OCI-LY7 (cell line): ENCODE data around the gene LAMTOR2. TPM values are rescaled to one million over a fixed set of nuclear protein-coding genes. Genes with fewer than 3 reads are reported as not detected.

Experiments
- BruUV-seq: library from RNA; stranded (reverse); fragments of 400-500 nt; replicated peaks from 2 replicates; lab custom pipeline; 2021; lab: Mats Ljungman, UMichigan
- CTCF ChIA-PET: fragments of 300-600 bp; sonication (Branson Sonifier 250); formaldehyde crosslinking; loops from one replicate; lab custom pipeline; 2022; ENCODE audit warnings: antibody characterized with exemption; ENCODE audit not compliant: unreplicated experiment; lab: Charles Lee
- POLR2A ChIA-PET: fragments of 300-600 bp; sonication (Branson Sonifier 250); formaldehyde crosslinking; loops from one replicate; lab custom pipeline; 2022; ENCODE audit warnings: antibody characterized with exemption; lab: Charles Lee
- DNase-seq: peaks from one replicate; pipeline ENCODE4 v3.0.0-alpha.2; 2015; ENCODE audit warnings: low spot score
- H2AFZ ChIP-seq: fragments of 200-600 bp; sonication (generic), shearing (Covaris generic); 2 replicates; pipeline ENCODE4 v1.6.1; 2014; ENCODE audit warnings: mild to moderate bottlenecking, antibody characterized with exemption, low read length, moderate library complexity
- H3K27ac ChIP-seq: fragments of 200-600 bp; sonication (generic); 2 replicates; pipeline ENCODE4 v1.5.1; 2014; ENCODE audit warnings: mixed run types, low read depth, mild to moderate bottlenecking, moderate library complexity, low read length, inconsistent platforms; ENCODE audit not compliant: poor library complexity, severe bottlenecking
- H3K36me3 ChIP-seq: fragments of 200-600 bp; sonication (generic); 2 replicates; pipeline ENCODE4 v1.6.1; 2014; ENCODE audit warnings: mild to moderate bottlenecking, antibody characterized with exemption, low read length, moderate library complexity, mixed read lengths; ENCODE audit not compliant: insufficient read depth
- H3K4me1 ChIP-seq: fragments of 200-600 bp; sonication (generic); 2 replicates; pipeline ENCODE4 v1.5.1; 2014; ENCODE audit warnings: mild to moderate bottlenecking, low read length; ENCODE audit not compliant: insufficient read depth, poor library complexity, severe bottlenecking
- H3K4me2 ChIP-seq: fragments of 200-600 bp; sonication (generic); 2 replicates; pipeline ENCODE4 v1.6.1; 2014; ENCODE audit warnings: mild to moderate bottlenecking, low read length
- H3K4me3 ChIP-seq: fragments of 200-600 bp; sonication (generic); 2 replicates; pipeline ENCODE4 v1.5.1; 2014; ENCODE audit warnings: mild to moderate bottlenecking, low read depth, low read length; ENCODE audit not compliant: poor library complexity, severe bottlenecking
- H3K79me2 ChIP-seq: fragments of 200-600 bp; sonication (generic); 2 replicates; pipeline ENCODE4 v1.6.1; 2016; ENCODE audit warnings: low read depth, mild to moderate bottlenecking, low read length, moderate library complexity, mixed read lengths; ENCODE audit not compliant: insufficient read depth
- H3K9me2 ChIP-seq: fragments of 200-600 bp; sonication (generic); 2 replicates; pipeline ENCODE4 v1.6.1; 2016; ENCODE audit warnings: mild to moderate bottlenecking, low read length, mixed read lengths; ENCODE audit not compliant: insufficient read depth
- H3K9me3 ChIP-seq: fragments of 200-600 bp; sonication (generic); 2 replicates; pipeline ENCODE4 v1.6.1; 2014; ENCODE audit warnings: mild to moderate bottlenecking, mixed run types, low read length, mixed read lengths
- H4K20me1 ChIP-seq: fragments of 200-600 bp; sonication (generic); 2 replicates; pipeline ENCODE4 v1.6.1; 2014; ENCODE audit warnings: mild to moderate bottlenecking, antibody characterized with exemption, low read length, moderate library complexity, mixed read lengths; ENCODE audit not compliant: insufficient read depth
- CTCF ChIP-seq: fragments of 200-600 bp; sonication (generic); conservative IDR thresholded peaks from 2 replicates; pipeline ENCODE4 v1.5.1; 2014; ENCODE audit warnings: mild to moderate bottlenecking, antibody characterized with exemption, low read length, moderate library complexity, mixed read lengths
- EZH2phosphoT487 ChIP-seq: fragments of 200-600 bp; sonication (generic); IDR thresholded peaks from 2 replicates; pipeline ENCODE4 v1.6.1; 2018; ENCODE audit warnings: low read depth, borderline replicate concordance, mild to moderate bottlenecking, mixed run types, antibody characterized with exemption, low read length, moderate library complexity, mixed read lengths
- intact Hi-C: fragments of 100-400 bp; cut with micrococcal nuclease; formaldehyde crosslinking; loops from one replicate; pipeline ENCODE4 v1.10.0; 2022; ENCODE audit not compliant: unreplicated experiment
- total RNA-seq, 2 experiments: library from RNA; depleted of rRNA in 1 of 2; stranded (reverse); fragments of >200 nt in 1 of 2; shearing (Covaris generic) in 1 of 2; gene quantifications; 2 replicates each; pipeline ENCODE4 v1.2.3, GENCODE V29; 2014 to 2022

LAMTOR2 gene
- total RNA-seq, 2 experiments from 2014 or later, result 55.2 to 71.3 TPM

GRCh38 chr1:156073110-156073687, 18.6 kb downstream of the LAMTOR2 start:
- H3K36me3 ChIP-seq, result no peaks in the 10 kb centered on the region
- H3K4me1 ChIP-seq, result peaks cover 24% of the 10 kb centered on the region
- TF ChIP-seq CTCF (no peak), EZH2phosphoT487 (no peak)
- no peak overlapping the region for H3K4me3 ChIP-seq
- DNase-seq, result no peak
- no peak overlapping the region for H2AFZ ChIP-seq
- ChIA-PET CTCF (no interaction called here), POLR2A (interaction anchor here (0.6 kb wide), 1 partner anchor 394 kb away, joined by 3 read pairs; no protein-coding TSS in a partner anchor)
- H4K20me1 ChIP-seq, result no peaks in the 10 kb centered on the region
- H3K79me2 ChIP-seq, result 0 out of 2 replicates have a peak, but pooled peaks cover 3% of the 10 kb centered on the region
- H3K4me2 ChIP-seq, result no peak overlapping the region
- H3K27ac ChIP-seq, result no peak overlapping the region
- BruUV-seq, result no TSS peak
- no peaks in the 10 kb centered on the region for H3K9me3 ChIP-seq
- intact Hi-C loops, result no loop called here
- no peaks in the 10 kb centered on the region for H3K9me2 ChIP-seq

DNA sequence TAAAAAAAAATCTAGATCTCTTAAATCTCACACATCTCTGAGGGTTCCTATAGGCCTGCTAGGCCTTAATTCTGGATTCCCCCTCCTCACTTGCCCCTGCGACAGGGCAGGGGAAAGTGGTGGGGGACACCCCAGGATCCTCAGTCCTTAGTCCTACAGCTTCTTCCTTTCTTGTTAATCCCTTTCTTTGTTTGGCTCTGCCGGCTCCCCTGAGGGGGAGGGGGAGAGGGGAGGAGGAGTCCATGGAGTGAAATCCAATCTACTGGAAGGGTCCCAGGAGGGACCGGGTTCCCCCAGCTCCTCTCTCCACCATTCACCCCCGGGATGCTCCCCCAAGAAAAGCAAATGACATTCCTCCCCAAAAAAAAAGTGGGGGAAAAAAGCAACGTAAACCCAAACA, 19.2 kb downstream of the LAMTOR2 start:
- H3K9me3 ChIP-seq, result no peaks in the 10 kb centered on the region
- no peak overlapping the region for H3K27ac ChIP-seq
- no peak overlapping the region for H2AFZ ChIP-seq
- CTCF ChIA-PET, result no interaction called here
- intact Hi-C loops, result no loop called here
- POLR2A ChIA-PET, result no interaction called here
- H3K9me2 ChIP-seq, result no peaks in the 10 kb centered on the region
- H3K4me2 ChIP-seq, result no peak overlapping the region
- no peaks in the 10 kb centered on the region for H4K20me1 ChIP-seq
- no peaks in the 10 kb centered on the region for H3K36me3 ChIP-seq
- H3K4me3 ChIP-seq, result no peak overlapping the region
- H3K79me2 ChIP-seq, result 0 out of 2 replicates have a peak, but pooled peaks cover 3% of the 10 kb centered on the region
- DNase-seq, result no peak
- H3K4me1 ChIP-seq, result peaks cover 24% of the 10 kb centered on the region
- no TSS peak for BruUV-seq
- TF ChIP-seq CTCF, result no peak
- TF ChIP-seq EZH2phosphoT487, result no peak

- intact Hi-C loops, result no loop called here
- TF ChIP-seq CTCF (no peak), EZH2phosphoT487 (no peak)
- Histone ChIP-seq H3K9me2 (no peaks in the 10 kb centered on the region), H3K27ac (no peak overlapping the region), H3K4me1 (peaks cover 24% of the 10 kb centered on the region), H3K36me3 (no peaks in the 10 kb centered on the region), H3K4me3 (no peak overlapping the region), H3K9me3 (no peaks in the 10 kb centered on the region), H3K79me2 (0 out of 2 replicates have a peak, but pooled peaks cover 3% of the 10 kb centered on the region), H3K4me2 (peak overlapping the region; percentile 76; the same call in 1 of the 2 replicates), H4K20me1 (no peaks in the 10 kb centered on the region), H2AFZ (no peak overlapping the region)
- no TSS peak for BruUV-seq
- CTCF ChIA-PET, result interaction anchor here (1.5 kb wide), 1 partner anchor 8 kb away, joined by 4 read pairs; no protein-coding TSS in a partner anchor
- POLR2A ChIA-PET, result no interaction called here
- DNase-seq, result no peak
Measured at GRCh38 chr1:156074661-156075060, 20.1 kb downstream of the LAMTOR2 start.
